HEK293T (cell line): Measurements from ENCODE around the gene KIF4B.

ENCODE experiments used
- ARNT ChIP-seq: fragments of 450-650 bp; IDR thresholded peaks from 2 replicates; pipeline ENCODE4 v1.6.1; 2017; ENCODE audit warnings: mild to moderate bottlenecking
- CTBP1 ChIP-seq: fragments of 450-650 bp; IDR thresholded peaks from 2 replicates; pipeline ENCODE4 v1.6.1; 2016; ENCODE audit warnings: borderline replicate concordance
- ELF4 ChIP-seq: fragments of 450-650 bp; IDR thresholded peaks from 2 replicates; pipeline ENCODE4 v1.6.1; 2017; ENCODE audit warnings: antibody characterized with exemption
- FOXK2 ChIP-seq: fragments of 450-650 bp; IDR thresholded peaks from 2 replicates; pipeline ENCODE4 v1.6.1; 2016; ENCODE audit warnings: mild to moderate bottlenecking
- FOXM1 ChIP-seq: fragments of 450-650 bp; IDR thresholded peaks from 2 replicates; pipeline ENCODE4 v1.6.1; 2017; ENCODE audit warnings: mild to moderate bottlenecking, borderline replicate concordance
- HDGF ChIP-seq: fragments of 450-650 bp; IDR thresholded peaks from 2 replicates; pipeline ENCODE4 v1.6.1; 2017; ENCODE audit warnings: antibody characterized with exemption, borderline replicate concordance
- L3MBTL2 ChIP-seq: fragments of 450-650 bp; conservative IDR thresholded peaks from 2 replicates; pipeline ENCODE4 v1.6.1; 2016; ENCODE audit warnings: mild to moderate bottlenecking
- NFRKB ChIP-seq: fragments of 450-650 bp; IDR thresholded peaks from 2 replicates; pipeline ENCODE4 v1.6.1; 2016; ENCODE audit warnings: mild to moderate bottlenecking, moderate library complexity
- SP1 ChIP-seq: fragments of 450-650 bp; IDR thresholded peaks from 2 replicates; pipeline ENCODE4 v1.6.1; 2017
- SUZ12 ChIP-seq: fragments of 450-650 bp; IDR thresholded peaks from 2 replicates; pipeline ENCODE4 v1.6.1; 2016; ENCODE audit warnings: mild to moderate bottlenecking
- TARDBP ChIP-seq: fragments of 450-650 bp; IDR thresholded peaks from 2 replicates; pipeline ENCODE4 v1.6.1; 2016
- ZNF384 ChIP-seq: fragments of 450-650 bp; IDR thresholded peaks from 2 replicates; pipeline ENCODE4 v1.6.1; 2016

DNA sequence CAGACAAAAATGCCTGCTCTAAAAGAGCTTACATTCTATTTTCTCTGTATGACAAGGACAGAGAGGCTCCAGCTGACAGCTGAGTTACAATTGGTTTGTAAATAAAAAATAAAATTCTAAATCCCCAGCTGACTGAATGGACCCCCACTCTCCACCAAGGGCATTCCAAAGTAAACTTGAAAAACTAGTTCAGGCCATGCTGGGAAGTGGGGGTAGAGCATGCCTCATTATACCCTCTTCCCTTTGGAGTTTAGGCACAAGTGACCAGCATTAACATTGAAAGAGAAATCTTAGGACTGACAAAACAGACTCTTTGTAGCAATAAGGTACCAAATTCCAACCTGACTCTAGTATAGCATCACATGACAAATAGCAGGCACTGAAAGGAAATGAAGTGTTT lies 31.0 kb downstream of the KIF4B start:
- TF ChIP-seq CTBP1: no peak
- TF ChIP-seq L3MBTL2: no peak
- no peak for TF ChIP-seq ELF4
- TF ChIP-seq TARDBP: no peak
- TF ChIP-seq FOXK2: no peak
- no peak for TF ChIP-seq SUZ12
- TF ChIP-seq HDGF: no peak
- no peak for TF ChIP-seq SP1
- no peak for TF ChIP-seq NFRKB
- no peak for TF ChIP-seq ZNF384
- TF ChIP-seq ARNT: no peak
- no peak for TF ChIP-seq FOXM1
